BE2C (cell line): ENCODE data around the gene SPATA4.

Source experiments
- DNase-seq: peaks from one replicate; pipeline ENCODE4 v3.0.0-alpha.2; 2020
- H3K27me3 ChIP-seq: fragments of 250-450 bp; sonication (Bioruptor Pico); 2 replicates; pipeline ENCODE4 v1.5.1; 2020; ENCODE audit warnings: mild to moderate bottlenecking
- H3K36me3 ChIP-seq: fragments of 250-450 bp; sonication (Bioruptor Pico); 2 replicates; pipeline ENCODE4 v1.5.1; 2020; ENCODE audit warnings: mild to moderate bottlenecking
- H3K4me1 ChIP-seq: fragments of 250-450 bp; sonication (Bioruptor Pico); 2 replicates; pipeline ENCODE4 v1.5.1; 2020
- H3K4me3 ChIP-seq: 2 replicates; pipeline ENCODE4 v1.5.1; 2011; ENCODE audit warnings: low read depth, low read length
- H3K9me3 ChIP-seq: fragments of 250-450 bp; sonication (Bioruptor Pico); 2 replicates; pipeline ENCODE4 v1.5.1; 2020
- CTCF ChIP-seq: IDR thresholded peaks from 2 replicates; pipeline ENCODE4 v1.5.1; 2012; ENCODE audit warnings: mild to moderate bottlenecking, low read depth, low read length

Gene SPATA4

GRCh38 chr4:176193938-176194337 lies 1.4 kb downstream of the SPATA4 start:
- Histone ChIP-seq H3K9me3 (no peaks in the 10 kb centered on the region), H3K4me1 (peaks cover 15% of the 10 kb centered on the region), H3K36me3 (no peaks in the 10 kb centered on the region), H3K27me3 (no peaks in the 10 kb centered on the region), H3K4me3 (no peak overlapping the region)
- no peak for TF ChIP-seq CTCF
- no peak for DNase-seq

GRCh38 chr4:176193126-176193525 lies 2.3 kb downstream of the SPATA4 start:
- Histone ChIP-seq H3K4me3 (no peak overlapping the region), H3K27me3 (no peaks in the 10 kb centered on the region), H3K4me1 (peaks cover 15% of the 10 kb centered on the region), H3K9me3 (no peaks in the 10 kb centered on the region), H3K36me3 (no peaks in the 10 kb centered on the region)
- DNase-seq = no peak
- no peak for TF ChIP-seq CTCF

GRCh38 chr4:176191974-176192373 lies 3.4 kb downstream of the SPATA4 start:
- DNase-seq = peak; percentile 42
- no peaks in the 10 kb centered on the region for H3K36me3 ChIP-seq

GRCh38 chr4:176189891-176190795 lies 5.2 kb downstream of the SPATA4 start:
- Histone ChIP-seq H3K27me3 (no peaks in the 10 kb centered on the region), H3K9me3 (no peaks in the 10 kb centered on the region), H3K4me3 (peak overlapping the region; percentile 17; the same call in 1 of the 2 replicates), H3K4me1 (peaks cover 15% of the 10 kb centered on the region), H3K36me3 (no peaks in the 10 kb centered on the region)
- no peak for TF ChIP-seq CTCF
- DNase-seq = no peak

More at GRCh38 chr4:176191974-176192373, 3.4 kb downstream of the SPATA4 start:
- Histone ChIP-seq H3K4me1 (peaks cover 15% of the 10 kb centered on the region), H3K27me3 (no peaks in the 10 kb centered on the region), H3K9me3 (no peaks in the 10 kb centered on the region), H3K4me3 (no peak overlapping the region)
- TF ChIP-seq CTCF = peak; percentile 30

GRCh38 chr4:176188654-176189053 lies 6.7 kb downstream of the SPATA4 start:
- H3K9me3 ChIP-seq = no peaks in the 10 kb centered on the region
- DNase-seq = no peak
- peaks cover 15% of the 10 kb centered on the region for H3K4me1 ChIP-seq
- H3K27me3 ChIP-seq = no peaks in the 10 kb centered on the region
- no peak for TF ChIP-seq CTCF
- no peaks in the 10 kb centered on the region for H3K36me3 ChIP-seq
- no peak overlapping the region for H3K4me3 ChIP-seq

- H3K9me3 ChIP-seq = no peaks in the 10 kb centered on the region
- no peaks in the 10 kb centered on the region for H3K36me3 ChIP-seq
- no peaks in the 10 kb centered on the region for H3K27me3 ChIP-seq
- no peak for DNase-seq
- no peak for TF ChIP-seq CTCF
- H3K4me1 ChIP-seq = peaks cover 13% of the 10 kb centered on the region
- H3K4me3 ChIP-seq = no peak overlapping the region
Measured at GRCh38 chr4:176187624-176188023, 7.8 kb downstream of the SPATA4 start.
